ENCODE measurements around the gene LRRC71.
A peak's percentile ranks its signal among the peaks of the same experiment; 100 is the strongest.

Gene LRRC71

DNA sequence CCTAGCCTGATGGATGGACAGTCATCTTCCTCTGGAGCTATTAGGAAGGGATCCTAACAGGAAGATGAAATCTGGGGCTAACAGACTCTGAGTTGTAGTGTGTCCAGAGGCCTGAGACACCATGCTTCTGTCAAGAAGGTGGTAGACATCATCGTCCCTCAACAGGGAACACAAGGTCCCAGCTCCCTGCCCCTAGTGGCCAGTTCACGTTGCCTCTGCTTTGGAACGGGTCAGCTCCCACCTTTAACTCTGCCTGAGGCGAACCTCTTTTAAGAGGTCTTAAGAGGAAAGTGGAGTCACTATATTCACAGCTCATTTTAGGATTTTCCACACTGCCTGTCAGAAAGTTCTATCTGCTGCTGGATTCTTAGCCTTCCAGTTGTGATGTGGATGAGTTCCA lies 28.3 kb downstream of the LRRC71 start:
- DNase-seq (ENCODE audit: extremely low read depth, low read depth): no peak
- TF ChIP-seq, protein P1, sequence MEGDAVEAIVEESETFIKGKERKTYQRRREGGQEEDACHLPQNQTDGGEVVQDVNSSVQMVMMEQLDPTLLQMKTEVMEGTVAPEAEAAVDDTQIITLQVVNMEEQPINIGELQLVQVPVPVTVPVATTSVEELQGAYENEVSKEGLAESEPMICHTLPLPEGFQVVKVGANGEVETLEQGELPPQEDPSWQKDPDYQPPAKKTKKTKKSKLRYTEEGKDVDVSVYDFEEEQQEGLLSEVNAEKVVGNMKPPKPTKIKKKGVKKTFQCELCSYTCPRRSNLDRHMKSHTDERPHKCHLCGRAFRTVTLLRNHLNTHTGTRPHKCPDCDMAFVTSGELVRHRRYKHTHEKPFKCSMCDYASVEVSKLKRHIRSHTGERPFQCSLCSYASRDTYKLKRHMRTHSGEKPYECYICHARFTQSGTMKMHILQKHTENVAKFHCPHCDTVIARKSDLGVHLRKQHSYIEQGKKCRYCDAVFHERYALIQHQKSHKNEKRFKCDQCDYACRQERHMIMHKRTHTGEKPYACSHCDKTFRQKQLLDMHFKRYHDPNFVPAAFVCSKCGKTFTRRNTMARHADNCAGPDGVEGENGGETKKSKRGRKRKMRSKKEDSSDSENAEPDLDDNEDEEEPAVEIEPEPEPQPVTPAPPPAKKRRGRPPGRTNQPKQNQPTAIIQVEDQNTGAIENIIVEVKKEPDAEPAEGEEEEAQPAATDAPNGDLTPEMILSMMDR (IDR thresholded peaks at IDR 0.05; ENCODE audit: low read depth, low read length, missing control alignments): peak; percentile 26
- no peak overlapping the region for H3K4me3 ChIP-seq (replicated peaks; ENCODE audit: low read depth, low read length)

GRCh38 chr1:156949127-156949526 lies 28.7 kb downstream of the LRRC71 start:
- TF ChIP-seq, protein P1 (IDR thresholded peaks at IDR 0.05; ENCODE audit: low read depth, low read length, missing control alignments): no peak
- no peak overlapping the region for H3K4me3 ChIP-seq (replicated peaks; ENCODE audit: low read depth, low read length)
- no peak for DNase-seq (ENCODE audit: extremely low read depth, low read depth)

- no peak for DNase-seq (ENCODE audit: extremely low read depth, low read depth)
- TF ChIP-seq, protein P1 (IDR thresholded peaks at IDR 0.05; ENCODE audit: low read depth, low read length, missing control alignments): no peak
- H3K4me3 ChIP-seq (replicated peaks; ENCODE audit: low read depth, low read length): no peak overlapping the region
Measured at GRCh38 chr1:156951371-156951770, 30.9 kb downstream of the LRRC71 start.

GRCh38 chr1:156953571-156953970 lies 33.1 kb downstream of the LRRC71 start:
- H3K4me3 ChIP-seq (replicated peaks; ENCODE audit: low read depth, low read length): no peak overlapping the region
- TF ChIP-seq, protein P1 (IDR thresholded peaks at IDR 0.05; ENCODE audit: low read depth, low read length, missing control alignments): no peak

DNA sequence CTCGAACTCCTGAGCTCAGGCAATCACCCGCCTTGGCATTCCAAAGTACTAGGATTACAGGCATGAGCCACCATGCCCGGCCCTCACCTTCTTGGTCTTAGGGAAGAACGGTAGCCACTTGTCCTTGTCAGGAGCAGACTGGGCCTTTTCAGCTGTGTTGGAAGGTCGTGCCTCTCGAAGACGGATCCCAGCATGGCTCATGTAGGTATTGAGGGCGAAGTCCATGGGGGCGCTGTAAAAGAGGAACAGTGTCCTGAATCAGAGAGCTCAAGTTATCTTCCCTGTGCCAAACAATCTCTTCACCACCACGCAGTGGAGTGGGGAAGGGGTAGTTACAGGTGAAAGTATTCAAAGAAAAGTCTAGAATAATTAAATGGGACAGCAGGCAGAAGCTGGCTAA lies 35.9 kb downstream of the LRRC71 start:
- TF ChIP-seq, protein P1 (IDR thresholded peaks at IDR 0.05; ENCODE audit: low read depth, low read length, missing control alignments): no peak
- DNase-seq (ENCODE audit: extremely low read depth, low read depth): no peak
- no peak overlapping the region for H3K4me3 ChIP-seq (replicated peaks; ENCODE audit: low read depth, low read length)

More at GRCh38 chr1:156953571-156953970, 33.1 kb downstream of the LRRC71 start:
- no peak for DNase-seq (ENCODE audit: extremely low read depth, low read depth)

DNA sequence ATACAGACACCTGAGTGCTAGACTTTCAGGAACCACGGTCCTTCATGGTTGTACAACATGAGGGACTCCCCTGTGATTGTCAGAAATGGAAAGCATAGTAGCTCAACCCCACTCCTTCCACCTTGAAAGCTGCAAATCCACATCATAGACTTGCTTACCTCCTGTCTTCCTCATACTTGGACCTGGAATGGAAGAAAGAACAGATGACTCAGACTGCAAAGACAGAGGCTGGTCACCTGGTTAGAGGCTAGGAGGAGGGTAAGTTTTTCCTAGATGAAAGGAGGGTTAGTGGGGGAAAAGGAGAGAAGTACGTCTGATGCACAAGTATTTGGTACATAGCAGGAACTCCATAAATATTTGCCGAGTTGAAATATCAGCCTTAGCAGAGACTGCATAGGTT lies 37.2 kb downstream of the LRRC71 start:
- DNase-seq (ENCODE audit: extremely low read depth, low read depth): no peak
- no peak overlapping the region for H3K4me3 ChIP-seq (replicated peaks; ENCODE audit: low read depth, low read length)
- TF ChIP-seq, protein P1 (IDR thresholded peaks at IDR 0.05; ENCODE audit: low read depth, low read length, missing control alignments): no peak

DNA sequence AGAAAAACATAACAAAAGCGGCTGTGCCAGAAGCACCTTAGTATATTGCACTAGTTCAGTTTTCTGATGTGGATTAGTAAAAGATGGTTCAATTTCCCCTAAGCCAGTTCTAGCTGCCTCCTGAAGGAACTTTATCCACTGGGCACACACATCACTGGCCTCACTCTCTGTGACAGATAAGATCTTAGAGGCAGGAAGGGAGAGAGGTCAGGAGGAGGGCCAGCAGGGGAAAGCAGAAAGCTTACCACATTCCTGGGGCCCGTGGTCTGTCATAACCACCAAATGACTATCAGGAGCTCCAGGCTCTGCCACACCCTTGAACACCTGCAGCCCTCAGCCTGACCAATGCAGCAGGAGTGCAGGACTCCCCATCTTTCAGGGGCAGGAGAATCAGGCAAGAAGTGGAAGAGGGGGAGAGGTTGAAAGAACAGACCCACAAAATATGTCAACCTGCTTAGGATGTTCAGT lies 37.8 kb downstream of the LRRC71 start:
- TF ChIP-seq, protein P1 (IDR thresholded peaks at IDR 0.05; ENCODE audit: low read depth, low read length, missing control alignments): no peak
- no peak overlapping the region for H3K4me3 ChIP-seq (replicated peaks; ENCODE audit: low read depth, low read length)
- DNase-seq (ENCODE audit: extremely low read depth, low read depth): no peak
